HG03097 (cell line): Measurements from ENCODE around the gene DUSP22.
"Not testable (repeated sequence)": the region's sequence is repeated elsewhere in the genome, so short reads cannot be mapped to it uniquely, and the experiment has no call there.

Source experiments
- ATAC-seq: cut with Tn5 transposase; IDR thresholded peaks from one replicate; pipeline ENCODE4 v1.9.1; 2021; ENCODE audit not compliant: unreplicated experiment, low FRiP score

DUSP22 gene

DNA sequence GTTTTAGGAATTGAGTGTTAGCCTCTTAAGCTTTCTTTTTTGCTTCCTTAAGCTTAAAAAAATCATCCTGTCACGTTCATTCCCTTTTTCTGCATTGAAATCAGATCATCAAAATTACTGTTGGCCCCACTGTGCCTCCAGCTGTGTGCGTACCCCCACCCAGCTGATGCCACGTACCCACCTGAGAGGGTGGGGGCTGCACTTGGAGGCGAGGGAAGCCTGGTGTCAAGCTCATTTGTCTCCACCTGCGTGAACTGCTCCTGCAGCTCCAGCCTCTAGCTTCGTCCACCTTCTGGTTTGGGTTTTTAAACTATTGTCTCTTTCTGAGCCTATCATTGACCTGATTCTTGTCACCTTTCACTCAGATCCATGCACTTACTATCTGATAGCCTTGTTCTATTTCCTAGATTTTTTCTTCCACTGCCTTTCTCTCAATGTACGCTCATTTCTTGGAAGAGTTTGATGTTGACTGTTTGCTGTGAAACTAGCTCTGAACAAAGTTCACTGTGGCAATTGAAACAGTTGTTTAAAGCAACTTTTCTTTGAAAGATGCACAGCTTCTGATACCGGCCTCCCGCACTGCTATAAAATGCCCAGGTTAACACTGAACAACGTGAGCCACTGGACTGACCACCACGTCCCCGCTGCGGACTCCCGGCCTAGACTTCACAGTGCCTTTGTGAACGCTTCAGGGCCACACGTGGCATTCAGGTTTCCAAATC is 69.3 kb downstream of the DUSP22 start:
- ATAC-seq, result no peak

DNA sequence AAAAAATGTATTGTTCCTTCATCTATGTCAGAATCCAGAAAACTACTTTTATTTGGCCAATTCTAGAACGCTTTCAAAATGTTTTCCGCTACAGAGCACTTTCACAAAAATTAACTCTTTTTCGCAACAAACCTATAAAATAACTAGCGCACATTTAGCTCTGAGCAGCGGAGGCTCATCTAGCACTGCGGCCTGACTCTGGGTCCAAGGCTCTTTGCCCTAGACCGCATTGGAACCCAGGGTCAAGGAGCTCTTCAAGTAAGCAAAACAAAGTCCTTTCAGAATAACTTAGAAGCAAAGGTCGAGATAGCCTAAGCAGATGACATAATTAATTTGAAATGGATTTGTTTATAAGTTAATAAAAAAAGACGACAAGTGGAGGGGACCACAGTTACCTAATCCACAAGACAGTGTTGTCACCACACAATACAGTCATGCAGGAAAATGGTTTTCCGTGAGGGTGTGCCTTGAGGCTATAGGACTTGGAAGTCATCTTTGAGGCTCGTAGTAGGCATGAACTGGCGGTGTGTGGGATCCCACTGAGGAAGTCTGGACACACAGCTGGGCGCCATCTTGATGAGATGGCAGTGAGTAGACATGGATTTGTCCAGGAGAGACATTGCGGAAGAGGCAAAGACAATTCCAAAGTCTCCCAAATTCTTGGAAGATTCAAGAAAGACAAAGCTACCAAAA is 70.1 kb downstream of the DUSP22 start:
- no peak for ATAC-seq

DNA sequence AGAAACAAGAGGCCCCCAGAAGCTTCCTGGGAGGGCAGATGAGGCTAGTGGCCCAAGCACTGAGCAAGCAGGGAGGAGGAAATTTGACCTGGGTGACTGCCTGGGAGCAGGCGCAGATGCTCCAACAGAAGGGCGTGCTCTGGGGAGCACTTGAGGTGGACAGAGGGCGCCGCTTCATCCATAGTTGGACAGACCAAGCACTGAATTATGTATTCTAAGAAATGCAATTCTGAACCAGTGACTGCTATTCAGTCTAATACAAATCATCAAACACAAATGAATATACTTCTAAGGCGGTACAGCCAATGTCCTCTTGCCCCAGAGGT is 70.6 kb downstream of the DUSP22 start:
- ATAC-seq, result no peak

DNA sequence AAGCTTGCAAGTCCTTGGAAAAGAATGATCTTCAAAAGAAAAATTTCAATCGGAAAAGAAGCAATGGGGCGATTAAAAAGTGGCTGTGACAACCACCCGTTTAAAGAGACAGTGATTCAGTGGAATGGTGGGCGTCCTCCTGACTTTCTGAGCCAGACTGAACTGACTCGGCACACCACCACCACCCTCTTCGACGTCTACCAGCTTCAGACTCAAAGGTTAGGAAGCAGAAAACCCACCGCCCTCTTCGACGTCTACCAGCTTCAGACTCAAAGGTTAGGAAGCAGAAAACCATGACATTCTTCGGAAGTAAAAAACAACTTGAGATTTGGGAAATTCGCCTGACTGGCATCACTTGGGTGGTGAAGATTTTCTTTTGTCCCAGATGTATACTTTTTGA is 71.0 kb downstream of the DUSP22 start:
- no peak for ATAC-seq

DNA sequence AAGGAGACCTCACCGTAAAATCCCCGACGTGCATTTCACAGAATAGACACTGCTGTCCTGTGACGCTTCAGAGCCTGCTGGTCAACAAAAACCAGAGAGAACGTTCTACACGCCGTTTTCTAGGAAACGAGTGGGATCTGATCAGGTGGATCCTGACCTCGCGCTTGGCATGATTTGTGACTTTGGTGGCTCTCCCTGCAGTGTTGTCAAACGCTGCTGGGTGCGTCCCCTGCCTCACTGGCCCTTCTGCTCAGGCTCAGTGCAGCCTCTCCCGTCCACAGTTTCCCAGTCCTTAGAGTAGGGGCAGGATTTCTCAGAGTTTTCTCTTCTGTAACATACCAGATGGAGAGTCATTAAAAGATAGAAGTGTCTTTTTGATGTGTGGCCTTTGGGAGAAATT is 71.6 kb downstream of the DUSP22 start:
- ATAC-seq, result no peak

DNA sequence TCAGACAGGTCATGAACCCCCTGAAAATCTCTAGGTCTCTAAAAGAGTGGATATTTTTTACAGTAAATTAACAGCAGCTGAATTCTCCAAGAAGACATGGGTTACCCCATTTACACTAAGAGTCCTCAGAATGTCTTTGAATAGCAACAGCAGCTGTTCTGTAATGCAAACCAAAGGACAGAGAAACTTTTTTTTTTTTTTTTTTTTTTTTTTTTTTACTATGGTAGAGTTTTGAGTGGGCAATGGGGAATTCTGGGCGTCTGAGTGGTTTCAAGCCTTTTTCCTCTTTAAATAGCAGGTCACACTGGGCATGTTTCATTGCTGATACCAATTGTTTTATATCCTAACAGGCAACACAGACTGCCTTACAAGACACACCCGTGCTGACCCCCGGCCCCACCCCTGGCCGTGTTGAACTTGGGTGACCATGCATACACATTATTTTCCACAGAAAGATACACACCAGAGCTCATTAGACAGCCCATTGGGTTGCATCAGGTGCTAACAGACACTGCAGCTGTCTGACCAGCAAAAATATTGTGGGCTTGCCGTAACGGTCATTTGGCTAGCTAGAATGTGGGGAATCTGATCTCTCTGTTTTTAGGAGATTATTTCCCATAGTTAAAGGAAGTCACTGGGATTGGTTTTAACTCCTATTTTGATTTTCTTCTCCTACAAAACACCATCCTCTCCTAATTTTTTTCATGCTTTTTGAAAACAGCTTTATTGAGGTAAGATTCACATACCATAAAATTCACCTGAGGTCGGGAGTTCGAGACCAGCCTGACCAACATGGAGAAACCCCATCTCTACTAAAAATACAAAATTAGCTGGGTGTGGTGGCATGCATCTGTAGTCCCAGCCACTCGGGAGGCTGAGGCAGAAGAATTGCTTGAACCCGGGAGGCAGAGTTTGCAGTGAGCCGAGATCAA is 72.6 kb downstream of the DUSP22 start:
- ATAC-seq, result no peak

DNA sequence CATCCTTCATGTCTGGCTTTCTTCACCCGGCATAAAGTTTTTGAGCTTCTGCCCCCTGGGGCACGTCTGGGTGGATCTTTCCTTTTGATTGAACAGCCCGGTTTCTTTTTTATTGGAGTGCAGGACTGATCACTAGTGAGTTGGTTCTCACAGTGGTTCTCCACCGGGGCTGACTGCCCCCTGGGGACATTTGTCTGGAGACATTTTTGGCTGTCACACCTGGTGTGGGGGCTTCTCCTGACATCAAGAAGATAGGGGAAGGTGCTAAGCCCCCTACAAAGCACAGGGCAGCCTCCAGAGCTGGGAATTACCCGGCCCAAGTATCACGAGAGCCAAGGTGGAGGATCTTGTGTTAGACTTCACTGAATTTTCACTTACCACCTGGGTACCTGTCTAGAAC is 73.5 kb downstream of the DUSP22 start:
- ATAC-seq, result no peak

DNA sequence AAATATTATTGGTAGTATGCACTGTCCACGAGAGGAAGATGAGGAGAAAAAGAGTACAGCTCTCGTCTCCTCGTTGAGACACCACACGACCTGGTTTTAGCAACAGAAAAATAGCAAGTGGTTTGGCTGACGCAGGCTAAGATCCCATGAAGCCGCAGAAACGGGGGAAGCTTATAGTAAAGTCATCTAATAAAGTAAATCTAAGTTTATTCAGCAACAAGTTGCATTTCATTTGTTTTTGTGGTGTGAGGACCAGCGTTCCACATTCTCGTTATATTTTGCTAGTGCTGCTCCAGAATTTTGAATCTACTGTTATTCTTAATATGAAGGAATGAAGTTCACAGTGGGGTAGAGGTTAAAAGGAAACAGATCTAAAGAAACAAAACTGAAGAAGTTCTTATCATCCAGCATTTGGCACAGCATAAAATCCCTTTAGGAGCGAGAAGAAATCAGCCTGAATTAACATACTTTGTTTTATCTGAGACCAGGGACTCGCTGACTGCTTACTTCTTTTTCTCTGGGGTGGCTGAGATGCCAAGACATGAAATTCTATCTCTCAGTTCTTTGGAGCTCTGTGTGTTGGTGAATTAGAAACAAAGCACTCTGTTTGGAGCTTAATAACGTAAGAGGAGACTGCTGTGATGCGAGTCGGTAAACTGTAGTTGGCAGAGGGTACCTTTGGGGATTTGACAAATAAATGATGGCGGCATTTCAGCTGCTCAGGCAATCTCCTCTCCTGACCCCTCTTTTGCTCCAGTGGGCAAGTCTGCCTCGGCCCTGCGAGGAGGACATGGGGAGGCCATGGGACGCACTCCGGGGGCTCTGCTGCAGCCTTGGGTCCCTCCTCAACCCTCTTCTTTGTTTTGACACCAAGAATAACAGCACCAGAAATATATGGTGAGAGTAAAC is 74.4 kb downstream of the DUSP22 start:
- no peak for ATAC-seq

DNA sequence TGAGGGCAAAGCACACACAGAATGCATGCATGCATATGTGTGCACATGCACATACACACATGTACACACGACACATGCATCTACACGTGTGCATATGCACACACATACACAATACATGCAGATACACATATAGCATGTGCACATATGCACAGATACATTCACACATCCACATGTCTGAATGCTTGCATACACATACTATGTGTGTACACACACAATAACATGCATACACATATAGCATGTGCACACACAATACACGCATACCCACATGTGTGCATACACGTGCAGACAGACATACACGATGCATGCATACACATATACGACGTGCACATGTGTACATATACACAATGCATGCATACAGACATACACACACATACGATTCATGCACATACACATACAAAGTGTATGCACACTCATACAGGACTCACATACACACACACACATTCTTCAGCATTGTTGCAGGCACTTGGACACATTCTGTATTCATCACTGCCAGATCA is 75.1 kb downstream of the DUSP22 start:
- ATAC-seq, result no peak

DNA sequence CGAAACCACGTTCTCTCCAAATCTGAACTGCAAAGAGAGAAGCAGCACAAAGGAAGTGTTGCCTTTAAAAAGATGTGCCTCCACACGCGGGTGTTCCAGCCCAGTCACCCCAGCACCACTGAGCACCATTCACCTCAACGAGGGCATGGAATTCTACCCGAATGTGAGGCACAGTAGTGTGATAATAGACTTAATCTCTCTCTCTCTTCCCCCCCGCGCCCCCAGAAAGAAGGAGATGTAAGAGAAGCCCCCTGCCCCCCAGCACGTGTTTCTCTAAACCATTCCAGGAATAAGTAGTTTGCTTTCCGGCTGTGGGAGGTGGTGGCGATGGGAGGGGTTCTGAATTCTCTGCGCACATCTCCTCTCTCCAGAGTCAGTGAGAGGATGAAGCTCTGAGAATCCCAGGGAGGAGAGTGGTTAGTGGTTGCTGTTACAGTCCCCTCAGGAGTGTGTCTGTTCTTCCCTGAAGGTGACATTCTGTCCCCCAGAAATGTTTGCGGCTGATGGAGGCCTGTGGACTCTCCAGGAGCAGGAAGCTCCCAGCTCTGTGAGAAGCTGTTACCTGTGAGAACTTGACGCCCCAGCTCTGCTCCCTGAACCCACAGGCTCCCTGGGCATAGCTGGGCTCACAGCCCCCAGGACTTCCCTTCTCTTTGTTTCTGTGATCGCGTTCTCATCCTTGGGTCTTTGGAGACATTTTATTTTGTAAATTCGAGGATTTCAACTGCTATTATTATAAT is 75.8 kb downstream of the DUSP22 start:
- ATAC-seq, result no peak

DNA sequence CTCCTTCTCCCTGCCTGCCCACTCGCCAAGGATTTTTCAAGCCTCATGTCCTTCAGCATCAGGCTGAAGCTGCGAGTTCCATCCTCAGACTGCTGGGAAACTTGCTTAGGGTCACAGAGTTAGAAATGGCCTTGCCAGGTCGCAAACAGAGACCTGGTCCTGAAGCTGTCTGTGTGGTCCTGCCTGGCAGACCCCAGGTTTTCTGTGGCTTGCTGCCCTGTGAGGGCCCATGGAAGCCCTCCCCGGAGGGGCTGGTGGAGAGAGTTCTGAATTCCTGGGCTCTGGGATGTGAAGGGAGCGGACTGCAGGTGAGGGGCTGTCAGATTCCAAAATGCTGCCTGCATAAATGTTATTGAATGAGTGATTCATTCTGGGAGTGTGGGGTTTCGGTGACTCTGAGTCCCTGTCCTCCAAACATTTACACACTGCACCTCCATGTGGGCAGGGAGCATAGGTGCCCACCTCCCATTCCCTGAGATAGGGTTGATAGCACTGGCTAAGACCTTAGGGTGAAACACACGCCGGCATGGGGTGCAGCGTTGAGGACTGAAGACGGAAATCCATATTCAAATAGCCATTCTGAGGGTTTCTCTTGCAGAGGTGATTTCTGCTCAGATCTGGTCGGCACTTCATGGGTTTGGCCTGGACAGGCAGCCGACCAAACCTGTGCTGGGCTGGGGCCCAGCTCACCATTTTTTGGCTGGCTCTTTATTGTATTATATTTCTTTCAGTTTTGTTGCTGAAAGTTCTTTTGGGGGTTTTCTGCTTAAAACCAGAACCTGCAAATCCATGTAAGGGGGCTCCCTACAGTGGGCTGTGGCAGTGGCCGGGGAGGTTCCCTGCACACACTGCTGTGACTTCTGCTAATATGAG is 77.5 kb downstream of the DUSP22 start:
- ATAC-seq, result no peak

DNA sequence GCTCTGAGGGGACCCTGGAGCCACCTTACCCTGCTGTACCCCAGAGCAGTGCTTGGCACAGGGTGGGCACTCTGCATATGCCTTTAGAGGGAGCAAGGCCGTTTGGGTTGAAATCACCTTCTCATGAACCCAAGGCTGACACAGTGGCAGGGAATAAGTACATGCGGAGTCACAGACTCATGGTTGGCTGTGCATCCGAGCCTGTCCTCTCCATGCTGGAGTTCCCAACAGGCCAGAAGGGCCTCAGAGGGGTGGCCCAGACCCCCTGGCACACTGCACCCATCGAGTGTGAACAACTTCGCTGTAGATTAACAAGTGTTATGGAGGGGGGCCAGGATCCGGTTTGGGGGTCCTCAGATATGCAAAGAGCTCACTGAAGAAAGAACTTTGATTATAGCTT is 78.3 kb downstream of the DUSP22 start:
- no peak for ATAC-seq

DNA sequence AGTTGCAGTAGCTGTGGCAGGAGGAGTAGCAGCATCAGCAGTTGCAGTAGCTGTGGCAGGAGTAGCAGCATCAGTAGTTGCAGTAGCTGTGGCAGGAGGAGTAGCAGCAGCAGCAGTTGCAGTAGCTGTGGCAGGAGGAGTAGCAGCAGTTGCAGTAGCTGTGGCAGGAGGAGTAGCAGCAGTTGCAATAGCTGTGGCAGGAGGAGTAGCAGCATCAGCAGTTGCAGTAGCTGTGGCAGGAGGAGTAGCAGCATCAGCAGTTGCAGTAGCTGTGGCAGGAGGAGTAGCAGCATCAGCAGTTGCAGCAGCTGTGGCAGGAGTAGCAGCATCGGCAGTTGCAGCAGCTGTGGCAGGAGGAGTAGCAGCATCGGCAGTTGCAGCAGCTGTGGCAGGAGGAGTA is 79.6 kb downstream of the DUSP22 start:
- not testable (repeated sequence) for ATAC-seq

DNA sequence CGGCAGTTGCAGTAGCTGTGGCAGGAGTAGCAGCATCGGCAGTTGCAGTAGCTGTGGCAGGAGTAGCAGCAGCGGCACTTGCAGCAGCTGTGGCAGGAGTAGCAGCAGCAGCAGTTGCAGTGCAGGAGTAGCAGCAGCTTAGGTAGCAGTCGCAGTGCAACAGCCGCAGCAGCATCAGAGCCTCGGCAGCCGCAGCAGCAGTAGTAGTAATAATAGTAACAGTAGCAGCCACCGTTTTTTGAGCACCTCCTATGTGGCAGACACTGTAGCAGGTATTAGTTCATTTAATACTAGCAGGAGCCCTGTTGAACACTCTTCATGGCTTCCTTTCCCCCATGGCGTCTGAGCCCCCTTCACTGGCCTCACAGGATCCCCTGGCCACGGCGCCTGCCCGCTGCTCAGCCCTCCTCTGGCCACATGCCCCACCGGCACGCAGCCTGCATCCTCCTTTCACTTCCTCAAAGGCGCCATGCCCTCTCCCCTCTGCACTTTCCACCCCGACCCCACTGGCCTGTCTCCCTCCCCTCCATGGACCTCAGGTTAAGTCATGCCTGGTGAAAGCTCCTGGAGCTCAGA is 80.1 kb downstream of the DUSP22 start:
- ATAC-seq, result no peak

DNA sequence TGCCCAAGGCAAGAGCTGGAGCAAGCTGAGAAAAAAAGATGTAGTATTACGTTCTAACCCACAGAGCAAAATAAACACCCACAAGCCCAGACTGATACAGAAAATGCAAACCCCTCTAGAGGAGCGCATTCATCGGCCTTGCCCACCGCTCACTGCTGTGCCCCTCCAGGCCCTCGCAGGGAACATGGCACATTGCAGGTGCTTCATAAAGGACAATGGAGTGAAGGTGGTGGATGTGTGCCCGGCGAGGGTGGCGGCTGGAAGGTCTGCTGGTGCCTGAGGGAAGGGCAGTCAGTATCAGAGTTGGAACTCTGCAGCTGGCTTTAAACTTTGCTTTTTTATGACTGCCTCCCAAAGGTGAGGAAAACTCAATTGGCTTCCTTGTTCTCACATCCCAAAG is 80.7 kb downstream of the DUSP22 start:
- no peak for ATAC-seq

DNA sequence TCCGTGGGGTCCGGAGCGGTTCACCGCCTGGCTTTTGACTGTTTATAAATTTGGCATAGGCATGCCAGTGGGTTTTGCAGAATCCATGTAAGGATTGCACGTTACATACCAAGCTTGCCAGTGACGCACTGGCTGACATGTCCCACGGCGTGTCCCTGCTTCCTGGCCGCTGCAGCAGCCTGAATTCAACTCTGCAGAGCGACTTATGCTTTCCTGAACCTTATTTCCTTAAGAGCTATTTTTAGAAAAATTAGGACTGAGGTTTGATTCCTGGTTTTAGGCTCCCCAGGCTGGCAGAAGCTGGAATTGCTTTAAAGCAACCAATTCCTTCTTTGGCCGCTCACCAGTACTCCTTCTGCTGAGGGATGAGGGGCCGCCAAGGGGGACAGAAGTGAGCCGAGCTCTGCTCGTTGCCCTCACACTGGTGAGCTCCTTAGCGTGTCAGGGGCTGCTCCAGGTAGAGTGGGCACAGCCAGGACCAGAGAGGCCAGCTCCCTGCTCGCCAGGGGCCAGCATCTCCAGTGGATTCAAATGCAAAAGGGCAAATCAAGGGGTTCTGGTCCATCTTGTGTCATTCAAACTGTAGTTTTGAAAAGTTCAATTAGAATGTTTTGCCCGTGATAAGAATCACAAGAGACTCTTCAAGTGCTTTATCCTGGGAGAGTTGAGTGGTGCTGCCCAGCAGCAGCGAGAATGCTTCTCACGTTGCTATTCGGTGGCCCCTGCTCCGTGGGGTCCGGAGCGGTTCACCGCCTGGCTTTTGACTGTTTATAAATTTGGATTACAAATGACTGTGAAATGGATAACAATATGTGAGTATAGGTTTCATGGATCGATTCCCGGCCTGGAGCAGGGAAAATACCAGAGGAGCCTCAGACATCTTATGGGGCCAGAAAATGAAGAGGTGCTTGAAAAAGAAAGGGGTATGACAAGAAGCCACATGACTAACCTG is 81.8 kb downstream of the DUSP22 start:
- ATAC-seq, result no peak

DNA sequence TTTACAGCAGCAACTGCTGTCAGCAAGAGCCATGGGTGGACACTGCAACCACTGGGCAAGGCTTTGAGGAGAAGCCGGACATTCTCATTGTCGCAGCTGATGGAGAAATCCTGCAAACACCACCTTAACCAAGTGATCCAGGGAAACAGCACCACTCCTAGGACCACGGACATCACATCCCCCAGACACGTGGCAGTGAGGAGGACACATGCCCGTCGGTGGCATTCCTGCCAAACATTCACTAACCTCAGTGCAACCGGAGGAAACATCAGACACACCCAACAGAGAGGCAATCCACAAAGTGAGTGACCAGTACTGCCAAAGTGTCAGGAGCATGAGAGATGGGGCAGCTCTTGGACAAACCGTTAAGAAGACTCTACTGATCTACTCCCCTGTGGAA is 82.7 kb downstream of the DUSP22 start:
- no peak for ATAC-seq
